ENCODE data around the gene ASB8.
"Not testable (repeated sequence)": the region's sequence is repeated elsewhere in the genome, so short reads cannot be mapped to it uniquely, and the experiment has no call there.

Gene ASB8

DNA sequence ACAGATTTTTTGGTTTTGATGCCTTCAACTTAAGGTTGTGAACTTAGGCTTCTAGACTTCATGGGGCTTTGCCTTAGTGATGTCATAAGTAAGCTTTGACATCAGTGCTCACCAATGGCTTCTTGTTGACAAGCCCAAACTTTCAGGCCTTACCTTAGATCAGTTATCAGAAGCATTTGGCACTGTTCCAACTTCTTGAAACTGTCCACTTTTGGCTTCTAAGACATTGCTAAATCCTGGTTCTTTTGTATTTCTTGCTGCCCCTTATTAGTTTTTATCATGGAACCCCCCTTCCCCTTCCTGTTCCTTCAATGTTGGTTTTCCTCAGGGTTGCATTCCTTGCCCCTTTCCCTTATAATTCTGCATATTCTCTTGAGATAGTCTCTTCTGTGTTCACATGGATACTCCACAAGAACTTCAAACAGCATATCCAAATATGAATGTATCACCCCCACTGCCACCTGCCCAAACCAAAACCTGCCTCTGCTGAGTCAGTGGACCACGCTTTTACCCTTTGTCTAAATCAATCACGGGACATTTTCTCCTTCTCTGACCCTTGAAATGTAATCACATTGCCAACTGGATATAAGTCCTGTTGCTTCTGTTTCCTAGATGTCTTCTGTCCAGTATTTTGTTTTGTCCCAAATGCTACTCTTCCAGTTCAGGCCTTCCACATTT is 30.2 kb downstream of the ASB8 start:
- no peaks in the 10 kb centered on the region for H3K27me3 ChIP-seq (ENCODE audit: insufficient read depth, low read depth)
- TF ChIP-seq, protein P1, sequence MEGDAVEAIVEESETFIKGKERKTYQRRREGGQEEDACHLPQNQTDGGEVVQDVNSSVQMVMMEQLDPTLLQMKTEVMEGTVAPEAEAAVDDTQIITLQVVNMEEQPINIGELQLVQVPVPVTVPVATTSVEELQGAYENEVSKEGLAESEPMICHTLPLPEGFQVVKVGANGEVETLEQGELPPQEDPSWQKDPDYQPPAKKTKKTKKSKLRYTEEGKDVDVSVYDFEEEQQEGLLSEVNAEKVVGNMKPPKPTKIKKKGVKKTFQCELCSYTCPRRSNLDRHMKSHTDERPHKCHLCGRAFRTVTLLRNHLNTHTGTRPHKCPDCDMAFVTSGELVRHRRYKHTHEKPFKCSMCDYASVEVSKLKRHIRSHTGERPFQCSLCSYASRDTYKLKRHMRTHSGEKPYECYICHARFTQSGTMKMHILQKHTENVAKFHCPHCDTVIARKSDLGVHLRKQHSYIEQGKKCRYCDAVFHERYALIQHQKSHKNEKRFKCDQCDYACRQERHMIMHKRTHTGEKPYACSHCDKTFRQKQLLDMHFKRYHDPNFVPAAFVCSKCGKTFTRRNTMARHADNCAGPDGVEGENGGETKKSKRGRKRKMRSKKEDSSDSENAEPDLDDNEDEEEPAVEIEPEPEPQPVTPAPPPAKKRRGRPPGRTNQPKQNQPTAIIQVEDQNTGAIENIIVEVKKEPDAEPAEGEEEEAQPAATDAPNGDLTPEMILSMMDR (conservative IDR thresholded peaks at IDR 0.05; ENCODE audit: low read depth, low read length) = no peak
- peaks cover 9% of the 10 kb centered on the region for H3K79me2 ChIP-seq (ENCODE audit: insufficient read depth, low read depth)
- no peaks in the 10 kb centered on the region for H4K20me1 ChIP-seq (ENCODE audit: insufficient read depth)
- H3K36me3 ChIP-seq (ENCODE audit: insufficient read depth) = peaks cover 19% of the 10 kb centered on the region; the same call in 1 of the 2 replicates
- H3K4me1 ChIP-seq (ENCODE audit: low read depth, poor library complexity, severe bottlenecking) = peaks cover 17% of the 10 kb centered on the region
- no peak overlapping the region for H3K9ac ChIP-seq
- no peak overlapping the region for H3K27ac ChIP-seq
- no peak overlapping the region for H3K4me2 ChIP-seq
- H3K4me3 ChIP-seq (IDR thresholded peaks at IDR 0.05; ENCODE audit: insufficient read depth, low read depth, low read length) = no peak overlapping the region
- H2AFZ ChIP-seq (ENCODE audit: low read depth) = no peak overlapping the region

DNA sequence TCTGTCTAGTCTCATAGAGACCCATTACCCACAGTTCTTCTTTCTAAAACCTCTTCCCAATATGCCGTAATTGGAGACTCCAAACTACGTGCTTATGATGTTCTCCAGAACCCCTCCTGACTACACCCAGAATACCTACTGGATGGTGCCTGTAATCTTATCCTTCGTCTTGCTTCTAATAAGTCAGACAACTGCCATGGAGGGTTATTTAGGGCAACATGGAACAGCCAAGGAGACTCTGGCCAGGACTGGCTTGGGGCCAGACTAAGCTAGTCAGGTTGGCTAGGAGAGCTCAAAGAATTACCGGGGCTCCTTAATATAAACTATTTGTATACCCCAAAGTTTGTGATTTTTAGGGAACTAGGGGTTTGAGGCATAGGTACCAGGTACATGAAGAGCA is 31.3 kb downstream of the ASB8 start:
- peaks cover 15% of the 10 kb centered on the region; the same call in 1 of the 2 replicates for H3K36me3 ChIP-seq (ENCODE audit: insufficient read depth)
- H3K4me2 ChIP-seq = no peak overlapping the region
- H3K4me3 ChIP-seq (IDR thresholded peaks at IDR 0.05; ENCODE audit: insufficient read depth, low read depth, low read length) = no peak overlapping the region
- H3K79me2 ChIP-seq (ENCODE audit: insufficient read depth, low read depth) = peaks cover 20% of the 10 kb centered on the region
- no peak overlapping the region for H2AFZ ChIP-seq (ENCODE audit: low read depth)
- peaks cover 18% of the 10 kb centered on the region for H3K4me1 ChIP-seq (ENCODE audit: low read depth, poor library complexity, severe bottlenecking)
- TF ChIP-seq, protein P1 (conservative IDR thresholded peaks at IDR 0.05; ENCODE audit: low read depth, low read length) = no peak
- H4K20me1 ChIP-seq (ENCODE audit: insufficient read depth) = no peaks in the 10 kb centered on the region
- H3K27me3 ChIP-seq (ENCODE audit: insufficient read depth, low read depth) = no peaks in the 10 kb centered on the region
- H3K9ac ChIP-seq = no peak overlapping the region
- no peak overlapping the region for H3K27ac ChIP-seq

DNA sequence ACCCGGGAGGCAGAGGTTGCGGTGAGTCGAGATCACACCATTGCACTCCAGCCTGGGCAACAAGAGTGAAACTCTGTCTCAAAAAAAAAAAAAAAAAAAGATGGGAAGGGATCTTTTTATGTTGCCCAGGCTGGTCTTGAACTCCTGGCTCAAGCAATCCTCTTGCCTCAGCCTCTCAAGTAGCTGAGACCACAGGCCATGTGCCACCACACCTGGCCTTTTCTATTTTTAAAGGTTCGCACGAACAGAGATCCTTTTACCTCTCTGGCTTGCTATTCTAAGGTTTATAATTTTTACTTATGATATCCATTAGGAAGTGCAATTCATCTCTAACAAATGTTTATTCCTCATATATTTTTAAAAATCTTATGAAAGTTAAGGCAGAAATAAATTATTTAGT is 31.8 kb downstream of the ASB8 start:
- H3K27me3 ChIP-seq (ENCODE audit: insufficient read depth, low read depth); H2AFZ ChIP-seq (ENCODE audit: low read depth); H3K4me3 ChIP-seq (IDR thresholded peaks at IDR 0.05; ENCODE audit: insufficient read depth, low read depth, low read length); H4K20me1 ChIP-seq (ENCODE audit: insufficient read depth); H3K9ac ChIP-seq; H3K4me2 ChIP-seq; H3K27ac ChIP-seq: not testable (repeated sequence)
- peaks cover 22% of the 10 kb centered on the region for H3K4me1 ChIP-seq (ENCODE audit: low read depth, poor library complexity, severe bottlenecking)
- H3K79me2 ChIP-seq (ENCODE audit: insufficient read depth, low read depth) = peaks cover 25% of the 10 kb centered on the region
- peaks cover 13% of the 10 kb centered on the region; the same call in 1 of the 2 replicates for H3K36me3 ChIP-seq (ENCODE audit: insufficient read depth)

DNA sequence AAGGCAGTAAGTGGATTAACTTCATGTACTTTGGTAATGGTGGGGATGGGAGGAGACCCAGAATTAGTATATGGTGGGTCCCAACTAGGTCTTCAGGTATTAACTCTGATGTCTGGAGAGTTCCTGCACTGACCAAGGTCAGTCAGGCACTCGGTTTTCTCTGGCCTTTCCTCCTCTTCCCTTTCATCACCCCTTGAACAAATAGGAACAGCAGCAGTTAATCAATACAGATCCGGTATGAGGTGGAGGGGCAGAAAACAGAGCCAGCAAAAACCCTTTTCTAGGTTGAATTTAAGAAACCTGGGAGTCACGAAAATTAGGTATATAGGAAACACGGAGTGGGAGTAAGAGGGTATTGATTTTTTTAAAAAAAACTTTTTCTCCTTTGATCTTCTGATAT is 34.1 kb downstream of the ASB8 start:
- Histone ChIP-seq H3K9ac (no peak overlapping the region), H3K27me3 (ENCODE audit: insufficient read depth, low read depth) (no peaks in the 10 kb centered on the region), H3K36me3 (ENCODE audit: insufficient read depth) (peaks cover 13% of the 10 kb centered on the region; the same call in 1 of the 2 replicates), H3K79me2 (ENCODE audit: insufficient read depth, low read depth) (peaks cover 35% of the 10 kb centered on the region), H3K4me2 (no peak overlapping the region), H3K4me3 (IDR thresholded peaks at IDR 0.05; ENCODE audit: insufficient read depth, low read depth, low read length) (no peak overlapping the region), H4K20me1 (ENCODE audit: insufficient read depth) (no peaks in the 10 kb centered on the region), H3K27ac (no peak overlapping the region), H3K4me1 (ENCODE audit: low read depth, poor library complexity, severe bottlenecking) (peaks cover 25% of the 10 kb centered on the region), H2AFZ (ENCODE audit: low read depth) (no peak overlapping the region)
- TF ChIP-seq, protein P1 (conservative IDR thresholded peaks at IDR 0.05; ENCODE audit: low read depth, low read length) = no peak
